Activated B cell treated with CpG ODN at 0.5 μM for 24 hours (primary cell): Measurements from ENCODE around the gene SMIM11. TPM values are rescaled to one million over a fixed set of nuclear protein-coding genes. Genes with fewer than 3 reads are reported as not detected.

ENCODE experiments used
- ATAC-seq: fragments of 200-7000 bp; cut with Tn5 transposase; one replicate; pipeline ENCODE4 v1.10.0; 2021; ENCODE audit warnings: low read depth, mild to moderate bottlenecking, moderate library complexity
- CTCF ChIA-PET: fragments of 350-600 bp; sonication (Branson Sonifier 250); formaldehyde crosslinking; loops from one replicate; lab custom pipeline; 2021; ENCODE audit warnings: antibody characterized with exemption; lab: Charles Lee
- POLR2A ChIA-PET: fragments of 350-600 bp; sonication (Branson Sonifier 250); formaldehyde crosslinking; loops from one replicate; lab custom pipeline; 2021; ENCODE audit warnings: antibody characterized with exemption; lab: Charles Lee
- DNase-seq: peaks from one replicate; pipeline ENCODE4 v3.0.0; 2022
- H3K27ac Mint-ChIP-seq: one replicate; pipeline ENCODE4 v1.8.0; 2020; ENCODE audit warnings: mixed read lengths
- H3K27me3 Mint-ChIP-seq: one replicate; pipeline ENCODE4 v1.8.0; 2021; ENCODE audit warnings: mixed read lengths
- H3K36me3 Mint-ChIP-seq: one replicate; pipeline ENCODE4 v1.8.0; 2021; ENCODE audit warnings: low read depth, mixed read lengths
- H3K4me1 Mint-ChIP-seq: one replicate; pipeline ENCODE4 v1.8.0; 2021; ENCODE audit warnings: mixed read lengths
- H3K4me3 Mint-ChIP-seq: one replicate; pipeline ENCODE4 v1.8.0; 2020; ENCODE audit warnings: mild to moderate bottlenecking, mixed read lengths
- H3K9me3 Mint-ChIP-seq: one replicate; pipeline ENCODE4 v1.8.0; 2020; ENCODE audit warnings: mixed read lengths
- intact Hi-C: fragments of 100-400 bp; cut with micrococcal nuclease; formaldehyde crosslinking; loops from one replicate; pipeline ENCODE4 v1.15.1; 2024
- total RNA-seq: library from RNA; stranded (reverse); gene quantifications from 2 replicates; pipeline ENCODE4 v1.2.3, GENCODE V29; 2022
- TF ChIP-seq, protein P1 (sequence below): fragments of 200-600 bp; IDR thresholded peaks from one replicate; pipeline ENCODE4 v1.8.0; 2022; ENCODE audit warnings: antibody characterized with exemption, mild to moderate bottlenecking

SMIM11 gene
- total RNA-seq, 1 donor from 2014 or later: 4.3 TPM

DNA sequence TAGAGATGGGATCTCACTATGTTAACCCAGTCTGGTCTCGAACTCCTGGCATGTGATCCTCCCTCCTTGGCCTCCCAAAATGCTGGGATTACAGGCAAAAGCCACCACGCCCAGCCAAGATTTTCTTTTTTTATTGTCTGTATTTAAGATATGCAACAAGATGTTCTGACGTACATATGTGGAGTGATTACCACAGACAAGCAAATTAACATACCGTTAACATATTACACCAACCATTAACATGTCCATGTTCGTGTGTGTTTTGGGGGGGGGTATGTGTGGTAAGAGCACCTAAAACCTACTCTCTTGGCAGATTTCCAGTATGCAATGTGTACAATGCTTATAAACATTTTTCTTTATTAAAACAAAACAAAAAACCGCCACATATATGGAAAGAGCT, 22.1 kb upstream of the SMIM11 start:
- H3K27ac Mint-ChIP-seq: no peak overlapping the region
- CTCF ChIA-PET: interaction anchor here (2.7 to 11.8 kb wide), 2 partner anchors 429 to 431 kb away, joined by 18 to 431 read pairs; no protein-coding TSS in a partner anchor

DNA sequence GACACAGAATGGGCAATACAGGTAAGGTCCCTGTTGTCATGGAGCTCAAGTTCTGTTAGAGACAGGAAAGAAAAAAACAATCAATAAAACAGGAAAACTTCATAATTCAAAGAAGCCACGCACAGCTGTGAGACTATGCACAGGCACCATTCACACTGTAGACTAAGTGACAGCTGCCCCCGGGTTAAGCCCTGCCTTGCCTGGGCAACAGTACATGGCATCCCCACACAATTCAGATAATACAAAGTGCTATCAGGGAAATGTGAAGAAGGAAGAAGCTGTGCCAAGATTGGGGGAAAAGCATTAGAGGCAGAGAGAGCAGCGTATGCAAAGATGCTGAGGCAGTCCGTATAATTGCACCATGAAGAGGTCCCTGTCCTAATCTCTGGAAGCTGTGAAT, 20.5 kb upstream of the SMIM11 start:
- Mint-ChIP-seq H3K36me3 (no peaks in the 10 kb centered on the region), H3K4me1 (no peaks in the 10 kb centered on the region), H3K27ac (no peak overlapping the region), H3K4me3 (no peak overlapping the region), H3K9me3 (peaks cover 3% of the 10 kb centered on the region), H3K27me3 (peaks cover 36% of the 10 kb centered on the region)
- TF ChIP-seq, protein P1, sequence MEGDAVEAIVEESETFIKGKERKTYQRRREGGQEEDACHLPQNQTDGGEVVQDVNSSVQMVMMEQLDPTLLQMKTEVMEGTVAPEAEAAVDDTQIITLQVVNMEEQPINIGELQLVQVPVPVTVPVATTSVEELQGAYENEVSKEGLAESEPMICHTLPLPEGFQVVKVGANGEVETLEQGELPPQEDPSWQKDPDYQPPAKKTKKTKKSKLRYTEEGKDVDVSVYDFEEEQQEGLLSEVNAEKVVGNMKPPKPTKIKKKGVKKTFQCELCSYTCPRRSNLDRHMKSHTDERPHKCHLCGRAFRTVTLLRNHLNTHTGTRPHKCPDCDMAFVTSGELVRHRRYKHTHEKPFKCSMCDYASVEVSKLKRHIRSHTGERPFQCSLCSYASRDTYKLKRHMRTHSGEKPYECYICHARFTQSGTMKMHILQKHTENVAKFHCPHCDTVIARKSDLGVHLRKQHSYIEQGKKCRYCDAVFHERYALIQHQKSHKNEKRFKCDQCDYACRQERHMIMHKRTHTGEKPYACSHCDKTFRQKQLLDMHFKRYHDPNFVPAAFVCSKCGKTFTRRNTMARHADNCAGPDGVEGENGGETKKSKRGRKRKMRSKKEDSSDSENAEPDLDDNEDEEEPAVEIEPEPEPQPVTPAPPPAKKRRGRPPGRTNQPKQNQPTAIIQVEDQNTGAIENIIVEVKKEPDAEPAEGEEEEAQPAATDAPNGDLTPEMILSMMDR: no peak
- ChIA-PET POLR2A (no interaction called here), CTCF (interaction anchor here (2.7 kb wide), 1 partner anchor 431 kb away, joined by 18 read pairs; no protein-coding TSS in a partner anchor)
- no peak for ATAC-seq
- DNase-seq: no peak
- intact Hi-C loops: no loop called here

More for the DNA sequence above, 22.1 kb upstream of the SMIM11 start:
- Mint-ChIP-seq H3K27me3 (peaks cover 33% of the 10 kb centered on the region), H3K4me3 (no peak overlapping the region), H3K36me3 (no peaks in the 10 kb centered on the region), H3K9me3 (no peaks in the 10 kb centered on the region), H3K4me1 (no peaks in the 10 kb centered on the region)
- ATAC-seq (no peak), DNase-seq (no peak)
- POLR2A ChIA-PET: no interaction called here
- TF ChIP-seq, protein P1: no peak
- intact Hi-C loops: no loop called here

DNA sequence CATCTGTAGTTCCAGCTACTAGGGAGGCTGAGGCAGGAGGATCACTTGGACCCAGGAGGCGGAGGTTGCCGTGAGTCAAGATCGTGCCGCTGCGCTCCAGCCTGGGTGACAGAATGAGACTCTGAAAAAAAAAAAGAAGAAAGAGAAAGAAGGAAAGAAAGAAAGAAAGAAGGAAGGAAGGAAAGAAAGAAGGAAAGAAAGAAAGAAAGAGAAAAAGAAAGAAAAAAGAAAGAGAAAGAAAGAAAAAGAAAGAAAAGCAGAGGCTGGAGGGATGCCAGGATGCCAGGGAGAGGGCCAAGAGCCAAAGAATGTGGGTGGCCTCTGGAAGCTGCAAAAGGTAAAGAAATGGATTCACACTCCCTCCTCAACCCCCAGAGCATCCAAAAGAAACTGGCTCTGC, 19.7 kb upstream of the SMIM11 start:
- Mint-ChIP-seq H3K4me3 (no peak overlapping the region), H3K4me1 (no peaks in the 10 kb centered on the region), H3K9me3 (peaks cover 3% of the 10 kb centered on the region), H3K27ac (no peak overlapping the region), H3K27me3 (peaks cover 36% of the 10 kb centered on the region), H3K36me3 (no peaks in the 10 kb centered on the region)
- ChIA-PET CTCF (interaction anchor here (2.7 kb wide), 1 partner anchor 432 kb away, joined by 18 read pairs; no protein-coding TSS in a partner anchor), POLR2A (no interaction called here)
- DNase-seq: no peak
- intact Hi-C loops: no loop called here
- ATAC-seq: no peak
- TF ChIP-seq, protein P1: no peak

DNA sequence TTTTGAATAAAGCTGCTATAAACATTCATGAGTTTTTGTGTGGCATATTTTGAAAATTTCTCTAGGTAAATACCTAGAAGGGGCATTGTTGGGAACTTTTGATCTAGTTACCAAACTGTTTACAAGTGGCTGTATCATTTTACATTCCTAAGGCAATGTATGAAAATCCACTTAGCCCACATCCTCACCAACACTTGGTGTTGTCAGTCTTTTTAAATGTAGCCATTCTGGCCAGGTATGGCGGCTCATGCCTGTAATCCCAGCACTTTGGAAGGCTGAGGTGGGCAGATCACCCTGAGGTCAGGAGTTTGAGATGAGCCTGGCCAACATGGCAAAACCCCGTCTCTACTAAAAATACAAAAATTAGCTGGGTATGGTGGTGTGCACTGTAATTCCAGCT, 17.4 kb upstream of the SMIM11 start:
- ATAC-seq: no peak
- DNase-seq: no peak
- Mint-ChIP-seq H3K4me3 (no peak overlapping the region), H3K4me1 (peaks cover 7% of the 10 kb centered on the region), H3K27me3 (peaks cover 42% of the 10 kb centered on the region), H3K27ac (no peak overlapping the region), H3K36me3 (no peaks in the 10 kb centered on the region), H3K9me3 (peaks cover 3% of the 10 kb centered on the region)
- intact Hi-C loops: no loop called here
- TF ChIP-seq, protein P1: no peak
- ChIA-PET CTCF (interaction anchor here (0.8 to 1.6 kb wide), 3 partner anchors 10 to 434 kb away, joined by 3 to 9 read pairs (median 3); no protein-coding TSS in a partner anchor), POLR2A (interaction anchor here (0.7 kb wide), 1 partner anchor 256 kb away, joined by 3 read pairs; no protein-coding TSS in a partner anchor)

DNA sequence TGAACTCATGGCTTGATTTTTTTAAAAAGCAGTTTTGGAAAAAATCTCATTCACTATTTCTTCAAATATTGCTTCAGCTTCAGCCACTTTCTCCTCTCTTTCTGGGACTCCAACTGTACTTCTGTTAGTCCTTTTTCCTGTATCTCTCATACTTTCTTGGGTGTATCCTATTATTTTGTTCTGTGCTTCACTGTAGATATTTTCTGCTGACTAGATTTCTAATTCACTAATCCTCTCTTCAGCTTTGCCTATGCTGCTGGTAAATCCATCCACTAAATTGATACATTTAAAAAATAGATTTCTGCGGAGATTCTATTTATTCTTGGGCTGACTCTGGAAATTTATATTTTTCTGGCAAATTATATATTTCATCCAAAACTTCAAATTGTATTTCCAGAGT, 16.4 kb upstream of the SMIM11 start:
- no peak overlapping the region for H3K27ac Mint-ChIP-seq
- POLR2A ChIA-PET: no interaction called here
- peaks cover 39% of the 10 kb centered on the region for H3K27me3 Mint-ChIP-seq
- TF ChIP-seq, protein P1: no peak
- no peak overlapping the region for H3K4me3 Mint-ChIP-seq
- DNase-seq (no peak), ATAC-seq (no peak)
- H3K36me3 Mint-ChIP-seq: no peaks in the 10 kb centered on the region
- CTCF ChIA-PET: interaction anchor here (0.8 to 1.6 kb wide), 3 partner anchors 11 to 435 kb away, joined by 3 to 9 read pairs (median 3); no protein-coding TSS in a partner anchor
- peaks cover 7% of the 10 kb centered on the region for H3K4me1 Mint-ChIP-seq
- peaks cover 3% of the 10 kb centered on the region for H3K9me3 Mint-ChIP-seq
- intact Hi-C loops: no loop called here
